Uterus (tissue), 2 donors: ENCODE results near the gene CRIM1.

Experiments used
- CTCF ChIP-seq, 4 experiments: fragments of 200-600 bp in 2 of 4; fragments of 450-650 bp in 2 of 4; sonication (generic) in 2 of 4; IDR thresholded peaks; one replicate each; pipeline ENCODE4 v1.5.1; 2016 to 2019; ENCODE audit warnings: antibody characterized with exemption in 4 of 4, mild to moderate bottlenecking in 2 of 4, moderate library complexity in 1 of 4
- POLR2A ChIP-seq, 2 donors: fragments of 450-650 bp; IDR thresholded peaks; one replicate each; pipeline ENCODE4 v1.6.1; 2016; ENCODE audit warnings: antibody characterized with exemption in 2 of 2, mild to moderate bottlenecking in 1 of 2, moderate library complexity in 1 of 2

- no peak for TF ChIP-seq POLR2A (IDR thresholded peaks at IDR 0.05)
- TF ChIP-seq CTCF (IDR thresholded peaks at IDR 0.05): no peak
Measured at GRCh38 chr2:36374585-36374984, 19.0 kb downstream of the CRIM1 start.
